ENCODE results near the gene PXDN. TPM values are rescaled to one million over a fixed set of nuclear protein-coding genes. Genes with fewer than 3 reads are reported as not detected.

The PXDN gene
- total and polyA plus RNA-seq, 11 donors = 5.9 to 83.7 (median 28.2) TPM

DNA sequence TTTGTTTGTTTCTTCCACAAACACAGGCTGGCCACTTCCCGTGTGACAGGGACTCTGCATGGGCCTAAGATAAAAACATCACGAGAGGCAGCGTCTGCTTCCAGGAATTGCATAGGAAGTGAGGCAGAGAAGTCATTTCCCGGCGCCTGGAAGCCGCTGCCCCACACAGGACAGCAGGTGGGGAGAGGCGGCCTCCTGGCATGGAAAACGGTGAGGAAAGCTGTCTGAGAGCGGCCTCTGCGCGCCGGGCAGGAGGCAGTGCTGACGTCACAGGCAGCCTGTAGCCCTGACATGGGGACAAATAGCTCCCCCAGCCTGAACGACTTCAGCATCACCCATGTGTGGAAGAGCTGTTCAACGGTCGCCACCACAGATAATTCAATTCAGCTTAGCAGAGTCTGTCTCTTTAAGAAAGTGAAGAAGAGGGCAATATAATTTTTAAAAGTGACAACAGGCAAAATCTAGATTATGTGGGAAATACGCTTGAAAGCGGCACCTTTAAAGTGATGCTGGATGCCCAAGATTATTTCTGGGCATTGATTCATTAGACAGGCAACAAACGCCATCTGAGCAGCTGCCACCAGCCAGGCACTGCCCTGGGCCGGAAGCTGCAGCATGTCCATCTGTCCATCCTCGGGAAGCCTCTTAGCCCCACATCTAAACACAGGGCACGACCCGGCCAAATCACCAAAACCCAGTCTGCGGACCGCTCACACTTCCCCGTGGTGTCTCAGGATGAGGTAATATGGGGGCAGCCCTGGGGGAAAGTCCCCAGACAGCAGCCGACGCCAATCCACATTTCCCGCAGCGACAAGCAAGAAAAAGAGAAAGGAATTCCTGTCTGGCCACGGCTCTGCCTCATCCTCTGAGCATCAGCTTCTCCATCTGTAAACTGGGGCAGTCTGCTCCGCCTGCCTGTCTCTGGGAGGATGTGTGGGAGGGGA is 138.9 kb downstream of the PXDN start:
- peak; percentile 73 to 90 (median 78) for DNase-seq
- H3K36me3 ChIP-seq = no peaks in the 10 kb centered on the region
- TF ChIP-seq, protein P1, sequence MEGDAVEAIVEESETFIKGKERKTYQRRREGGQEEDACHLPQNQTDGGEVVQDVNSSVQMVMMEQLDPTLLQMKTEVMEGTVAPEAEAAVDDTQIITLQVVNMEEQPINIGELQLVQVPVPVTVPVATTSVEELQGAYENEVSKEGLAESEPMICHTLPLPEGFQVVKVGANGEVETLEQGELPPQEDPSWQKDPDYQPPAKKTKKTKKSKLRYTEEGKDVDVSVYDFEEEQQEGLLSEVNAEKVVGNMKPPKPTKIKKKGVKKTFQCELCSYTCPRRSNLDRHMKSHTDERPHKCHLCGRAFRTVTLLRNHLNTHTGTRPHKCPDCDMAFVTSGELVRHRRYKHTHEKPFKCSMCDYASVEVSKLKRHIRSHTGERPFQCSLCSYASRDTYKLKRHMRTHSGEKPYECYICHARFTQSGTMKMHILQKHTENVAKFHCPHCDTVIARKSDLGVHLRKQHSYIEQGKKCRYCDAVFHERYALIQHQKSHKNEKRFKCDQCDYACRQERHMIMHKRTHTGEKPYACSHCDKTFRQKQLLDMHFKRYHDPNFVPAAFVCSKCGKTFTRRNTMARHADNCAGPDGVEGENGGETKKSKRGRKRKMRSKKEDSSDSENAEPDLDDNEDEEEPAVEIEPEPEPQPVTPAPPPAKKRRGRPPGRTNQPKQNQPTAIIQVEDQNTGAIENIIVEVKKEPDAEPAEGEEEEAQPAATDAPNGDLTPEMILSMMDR (IDR thresholded peaks at IDR 0.05) = no peak
- TF ChIP-seq POLR2A (IDR thresholded peaks at IDR 0.05) = no peak
- H3K9me3 ChIP-seq = no peaks in the 10 kb centered on the region
- H3K27me3 ChIP-seq = no peaks in the 10 kb centered on the region
- WGBS, 4 donors = 26 to 32% (median 30%) methylated on average over 28 to 32 of the region's 32 CpGs
- peak overlapping the region in 6 of 12 donors; percentile 0 to 31 (median 3) for H3K4me3 ChIP-seq
- peaks cover 0 to 53% (median 31%) of the 10 kb centered on the region in 12 donors for H3K4me1 ChIP-seq
- intact Hi-C loops (cut with DNase I) = no loop called here
- ATAC-seq = peak; percentile 58 to 86 (median 66)
- peak overlapping the region; percentile 19 to 86 (median 60) for H3K27ac ChIP-seq

DNA sequence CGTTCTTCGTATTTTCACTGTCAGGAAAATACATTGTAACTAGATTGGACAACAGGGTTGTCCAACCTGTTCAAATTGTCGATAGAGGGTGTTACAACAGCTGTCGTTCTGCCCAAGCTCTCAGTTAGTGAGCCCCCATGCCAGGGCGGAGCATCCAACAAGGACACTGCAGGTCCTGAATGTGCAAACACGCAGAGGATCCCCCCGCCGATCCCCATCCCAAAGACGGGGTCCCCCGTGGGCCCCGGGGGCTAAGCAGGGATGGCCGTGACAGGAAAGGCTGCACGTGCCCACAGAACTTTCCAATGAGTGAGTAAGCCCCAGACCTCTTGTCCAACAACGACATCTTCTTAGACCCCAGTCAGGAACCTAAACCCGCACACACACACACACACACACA is 140.8 kb downstream of the PXDN start:
- Histone ChIP-seq H3K27me3 (no peaks in the 10 kb centered on the region), H3K9me3 (no peaks in the 10 kb centered on the region), H3K36me3 (no peaks in the 10 kb centered on the region), H3K27ac (no peak overlapping the region), H3K4me3 (no peak overlapping the region), H3K4me1 (peaks cover 0 to 56% (median 31%) of the 10 kb centered on the region in 12 donors)
- TF ChIP-seq POLR2A (IDR thresholded peaks at IDR 0.05) = no peak
- ATAC-seq = no peak
- intact Hi-C loops (cut with DNase I) = loop anchor here in 1 of 10 donors (5.0 kb wide), 1 partner anchor 49 kb away; no protein-coding TSS in a partner anchor
- DNase-seq = no peak
- WGBS, 4 donors = 93 to 97% (median 95%) methylated on average over 15 of the region's 15 CpGs

DNA sequence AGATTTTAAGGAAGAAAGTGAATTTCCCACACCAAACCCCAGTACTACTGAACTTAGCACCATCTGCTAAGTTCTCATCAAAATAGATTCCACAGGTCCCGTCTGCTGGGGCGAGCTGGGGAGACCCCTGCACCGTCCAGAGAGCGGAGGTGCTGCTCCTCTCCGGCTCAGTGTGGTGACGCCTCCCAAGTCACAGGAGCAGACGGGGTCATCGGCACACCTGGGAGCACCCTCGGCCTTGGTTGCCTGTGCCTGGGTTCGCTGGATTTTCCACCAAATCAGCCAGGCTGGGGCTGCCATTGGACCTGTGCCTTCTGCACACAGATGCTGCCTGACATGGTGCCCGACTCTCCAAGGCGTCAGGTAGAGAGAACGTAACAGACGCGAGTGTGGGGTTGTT is 141.3 kb downstream of the PXDN start:
- no peaks in the 10 kb centered on the region for H3K27me3 ChIP-seq
- H3K27ac ChIP-seq = peak overlapping the region in 3 of 12 donors; percentile 12 to 70 (median 59)
- peaks cover 0 to 56% (median 31%) of the 10 kb centered on the region in 12 donors for H3K4me1 ChIP-seq
- 96 to 98% (median 97%) methylated on average over 15 of the region's 15 CpGs for WGBS, 4 donors
- DNase-seq = no peak
- ATAC-seq = no peak
- no peak overlapping the region for H3K4me3 ChIP-seq
- no peaks in the 10 kb centered on the region for H3K36me3 ChIP-seq
- H3K9me3 ChIP-seq = no peaks in the 10 kb centered on the region
- intact Hi-C loops (cut with DNase I) = loop anchor here in 1 of 10 donors (5.0 kb wide), 1 partner anchor 49 kb away; no protein-coding TSS in a partner anchor
- TF ChIP-seq, protein P1 (IDR thresholded peaks at IDR 0.05) = no peak
- TF ChIP-seq POLR2A (IDR thresholded peaks at IDR 0.05) = no peak

DNA sequence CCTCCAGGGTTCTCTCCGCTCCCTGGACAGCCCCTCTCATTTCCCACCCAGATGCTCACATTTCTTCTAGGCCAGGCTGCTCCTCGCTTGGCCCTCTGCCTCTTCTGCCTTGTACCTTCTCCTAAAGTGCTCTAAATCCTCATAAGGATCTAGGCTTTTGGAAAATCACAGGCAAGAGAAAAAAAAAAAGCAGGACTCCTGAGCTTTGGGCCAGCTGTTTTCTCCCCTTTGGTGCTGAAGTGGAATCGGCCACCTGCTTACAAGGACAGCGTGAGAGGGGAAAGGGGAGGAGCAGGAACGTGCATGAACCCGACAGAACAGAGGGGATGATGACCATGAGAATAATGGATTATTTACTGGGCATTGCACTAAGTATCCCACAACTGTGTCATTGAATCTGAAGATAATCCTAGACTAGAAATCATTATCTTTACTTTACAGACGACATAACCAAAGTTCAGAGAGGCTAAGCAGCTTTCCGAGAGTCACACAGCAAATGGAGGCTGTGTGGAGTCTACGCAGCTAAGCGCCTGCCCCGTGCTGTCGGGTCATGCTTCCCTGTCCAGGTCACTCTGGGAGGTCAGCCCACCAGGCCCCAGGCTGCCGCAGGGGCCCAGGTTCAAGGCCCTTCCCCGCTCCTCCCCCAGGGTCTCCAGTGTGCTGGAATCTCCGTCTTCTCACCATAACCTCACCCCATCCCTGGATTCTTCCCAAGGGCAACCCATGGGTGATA is 141.9 kb downstream of the PXDN start:
- Histone ChIP-seq H3K27ac (peak overlapping the region in 10 of 12 donors; percentile 11 to 70 (median 50)), H3K4me3 (no peak overlapping the region), H3K27me3 (no peaks in the 10 kb centered on the region), H3K9me3 (no peaks in the 10 kb centered on the region), H3K4me1 (peaks cover 0 to 54% (median 30%) of the 10 kb centered on the region in 12 donors), H3K36me3 (no peaks in the 10 kb centered on the region)
- ATAC-seq = no peak
- 78 to 83% (median 82%) methylated on average over 15 of the region's 15 CpGs for WGBS, 4 donors
- TF ChIP-seq, protein P1 (IDR thresholded peaks at IDR 0.05) = no peak
- no peak for TF ChIP-seq POLR2A (IDR thresholded peaks at IDR 0.05)
- no peak for DNase-seq
- intact Hi-C loops (cut with DNase I) = loop anchor here in 1 of 10 donors (5.0 kb wide), 1 partner anchor 50 kb away; no protein-coding TSS in a partner anchor

Measured in heart left ventricle (tissue), 16 donors.